Prostate gland (tissue), 2 donors: ENCODE results near the gene MYADM.

Experiments used
- POLR2A ChIP-seq: fragments of 450-650 bp; IDR thresholded peaks from one replicate; pipeline ENCODE4 v1.6.1; 2016; ENCODE audit warnings: antibody characterized with exemption, mild to moderate bottlenecking
- TF ChIP-seq, protein P1 (sequence below), 4 experiments: fragments of 200-600 bp in 2 of 4; fragments of 450-650 bp in 2 of 4; sonication (generic) in 2 of 4; IDR thresholded peaks; 1 replicate in 3 of 4; 2 replicates in 1 of 4; pipeline ENCODE4 v1.5.1; 2016 to 2019; ENCODE audit warnings: antibody characterized with exemption in 4 of 4, mild to moderate bottlenecking in 2 of 4, moderate library complexity in 2 of 4

DNA sequence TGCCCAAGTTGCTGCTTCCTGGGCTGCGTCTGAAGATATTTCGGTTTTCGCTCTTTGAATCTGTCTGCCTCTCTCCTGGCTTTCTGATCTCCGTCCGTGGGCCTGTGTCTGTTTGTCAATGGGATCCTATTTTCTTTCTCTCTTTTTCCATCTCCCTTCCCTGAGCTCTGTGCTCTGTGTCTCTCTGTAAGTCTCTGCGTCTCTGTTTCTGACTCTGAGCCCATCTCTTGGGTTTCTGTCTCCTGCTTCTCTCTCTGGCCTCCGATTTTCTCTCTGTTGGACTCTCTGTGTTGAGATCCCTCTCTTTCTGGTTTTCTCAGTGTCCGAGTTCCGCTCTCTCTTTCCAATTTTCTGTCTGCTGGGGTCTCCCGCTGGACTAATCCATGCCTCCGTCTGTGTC is 16.1 kb downstream of the MYADM start:
- TF ChIP-seq, protein P1, sequence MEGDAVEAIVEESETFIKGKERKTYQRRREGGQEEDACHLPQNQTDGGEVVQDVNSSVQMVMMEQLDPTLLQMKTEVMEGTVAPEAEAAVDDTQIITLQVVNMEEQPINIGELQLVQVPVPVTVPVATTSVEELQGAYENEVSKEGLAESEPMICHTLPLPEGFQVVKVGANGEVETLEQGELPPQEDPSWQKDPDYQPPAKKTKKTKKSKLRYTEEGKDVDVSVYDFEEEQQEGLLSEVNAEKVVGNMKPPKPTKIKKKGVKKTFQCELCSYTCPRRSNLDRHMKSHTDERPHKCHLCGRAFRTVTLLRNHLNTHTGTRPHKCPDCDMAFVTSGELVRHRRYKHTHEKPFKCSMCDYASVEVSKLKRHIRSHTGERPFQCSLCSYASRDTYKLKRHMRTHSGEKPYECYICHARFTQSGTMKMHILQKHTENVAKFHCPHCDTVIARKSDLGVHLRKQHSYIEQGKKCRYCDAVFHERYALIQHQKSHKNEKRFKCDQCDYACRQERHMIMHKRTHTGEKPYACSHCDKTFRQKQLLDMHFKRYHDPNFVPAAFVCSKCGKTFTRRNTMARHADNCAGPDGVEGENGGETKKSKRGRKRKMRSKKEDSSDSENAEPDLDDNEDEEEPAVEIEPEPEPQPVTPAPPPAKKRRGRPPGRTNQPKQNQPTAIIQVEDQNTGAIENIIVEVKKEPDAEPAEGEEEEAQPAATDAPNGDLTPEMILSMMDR (IDR thresholded peaks at IDR 0.05): no peak
- TF ChIP-seq POLR2A: no peak
